Occipital lobe (tissue), 2 donors: Measurements from ENCODE around the gene AQR. TPM values are rescaled to one million over a fixed set of nuclear protein-coding genes. Genes with fewer than 3 reads are reported as not detected.
"Not testable (repeated sequence)": the region's sequence is repeated elsewhere in the genome, so short reads cannot be mapped to it uniquely, and the experiment has no call there.

Source experiments
- DNase-seq: peaks from one replicate; lab custom pipeline; 2025; lab: John Stamatoyannopoulos, UW
- total RNA-seq: library from RNA; depleted of rRNA; stranded (reverse); fragments of >200 nt; gene quantifications from one replicate; pipeline ENCODE4 v1.2.3, GENCODE V29; 2014

The AQR gene
- 36.8 TPM for total RNA-seq

GRCh38 chr15:34969340-34970097, at the start of gene AQR:
Gene AQR (minus strand): TSS chr15:34969742. CDS start chr15:34969613, 129 bp downstream.
- DNase-seq: peak; percentile 95

DNA sequence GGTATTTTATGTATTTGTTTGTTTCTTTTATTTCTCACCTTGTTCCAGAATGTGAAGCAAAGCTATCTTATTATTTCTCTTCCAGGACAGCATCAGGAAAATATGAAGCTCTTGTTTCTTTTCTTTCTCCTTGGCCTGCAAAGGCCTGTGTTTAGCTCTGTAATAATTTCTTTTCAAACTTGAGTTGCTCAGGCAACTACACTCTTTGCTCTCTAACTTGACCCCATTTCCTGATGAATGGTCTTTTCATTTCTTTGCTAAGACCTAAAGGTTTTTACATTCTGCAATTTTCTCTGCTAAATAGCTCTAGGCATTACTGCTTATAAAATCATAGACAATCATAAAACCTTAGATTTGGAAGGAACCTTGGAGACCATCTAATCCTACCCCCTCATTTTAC, 44.7 kb upstream of the AQR start:
- no peak for DNase-seq

- no peak for DNase-seq
These were observed 43.8 kb upstream of the AQR start for GRCh38 chr15:35013370-35013769.

DNA sequence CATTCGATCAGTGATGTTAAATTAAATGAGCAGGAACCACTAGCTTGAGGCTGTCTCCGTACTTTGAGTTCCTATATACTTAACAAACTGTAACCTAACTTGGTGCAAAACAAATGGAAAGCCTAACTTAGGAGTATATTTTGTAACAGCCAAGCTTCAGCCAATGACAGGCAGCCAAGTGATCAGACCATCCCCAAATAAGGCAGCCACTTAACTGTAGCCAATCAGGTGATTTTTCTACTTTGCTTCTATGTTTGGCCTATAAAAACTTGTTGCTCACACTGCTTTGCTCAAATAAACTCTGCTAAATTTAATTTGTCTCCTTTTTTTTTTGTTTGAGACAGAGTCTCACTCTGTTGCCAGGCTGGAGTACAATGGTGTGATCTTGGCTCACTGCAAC, 37.9 kb upstream of the AQR start:
- DNase-seq: no peak

- no peak for DNase-seq
These were observed 36.4 kb upstream of the AQR start for GRCh38 chr15:35005933-35006332.

DNA sequence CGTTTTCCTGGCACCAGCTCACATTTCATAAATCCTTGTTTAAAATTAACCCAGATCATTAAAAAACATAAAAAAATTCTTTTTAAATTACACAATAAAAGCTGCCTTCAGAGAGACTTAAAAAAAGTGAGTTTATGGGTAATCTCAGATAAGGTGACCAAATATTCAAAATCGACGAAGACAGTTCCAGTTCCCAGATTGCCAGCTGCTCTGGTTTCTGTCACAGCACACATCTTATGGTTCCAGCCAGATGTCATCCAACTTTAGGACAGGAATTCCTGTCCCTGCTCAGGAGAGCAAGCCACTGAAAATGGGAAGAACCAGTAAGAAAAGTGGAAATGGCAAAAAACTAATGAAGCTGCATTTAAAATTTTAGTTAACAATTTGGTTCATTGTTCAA, 34.4 kb upstream of the AQR start:
- DNase-seq: no peak

- DNase-seq: no peak
These were observed 31.0 kb upstream of the AQR start for GRCh38 chr15:35000511-35000910.

DNA sequence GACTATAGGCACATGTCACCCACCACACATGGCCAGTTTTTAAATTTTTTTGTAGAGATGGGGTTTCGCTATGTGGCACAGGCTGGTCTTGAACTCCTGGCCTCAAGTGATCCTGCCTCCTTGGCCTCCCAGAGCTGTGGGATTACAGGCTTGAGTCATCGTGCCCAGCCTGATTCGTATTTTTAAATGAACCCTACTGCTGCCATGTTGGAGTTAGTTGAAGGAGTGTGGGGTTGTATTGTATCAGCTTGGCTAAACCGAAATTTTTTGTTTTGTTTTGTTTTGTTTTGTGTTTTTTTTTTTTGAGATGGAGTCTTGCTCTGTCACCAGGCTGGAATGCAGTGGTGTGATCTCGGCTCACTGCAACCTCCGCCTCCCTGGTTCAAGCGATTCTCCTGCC, 30.4 kb upstream of the AQR start:
- DNase-seq: no peak

GRCh38 chr15:34994925-34995324, 25.4 kb upstream of the AQR start:
- DNase-seq: no peak

DNA sequence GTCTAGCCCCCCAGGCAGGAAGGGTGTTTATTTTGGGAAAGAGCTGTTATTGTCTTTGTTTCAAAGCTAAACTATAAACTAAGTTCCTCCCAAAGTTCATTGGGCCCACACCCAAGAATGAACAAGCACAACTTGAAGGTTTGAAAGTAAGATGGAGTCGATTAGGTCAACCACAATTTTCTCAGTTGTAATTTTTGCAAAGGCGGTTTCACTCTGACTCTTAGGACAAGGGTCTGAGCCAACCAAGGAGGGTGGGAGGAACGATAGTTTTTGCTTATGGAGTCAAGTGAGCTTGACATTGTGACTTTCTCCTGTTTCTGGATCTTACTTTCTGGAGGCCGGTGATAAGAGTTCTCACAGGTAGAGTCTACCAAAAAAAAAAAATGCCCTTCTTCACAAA, 24.3 kb upstream of the AQR start:
- DNase-seq: no peak

DNA sequence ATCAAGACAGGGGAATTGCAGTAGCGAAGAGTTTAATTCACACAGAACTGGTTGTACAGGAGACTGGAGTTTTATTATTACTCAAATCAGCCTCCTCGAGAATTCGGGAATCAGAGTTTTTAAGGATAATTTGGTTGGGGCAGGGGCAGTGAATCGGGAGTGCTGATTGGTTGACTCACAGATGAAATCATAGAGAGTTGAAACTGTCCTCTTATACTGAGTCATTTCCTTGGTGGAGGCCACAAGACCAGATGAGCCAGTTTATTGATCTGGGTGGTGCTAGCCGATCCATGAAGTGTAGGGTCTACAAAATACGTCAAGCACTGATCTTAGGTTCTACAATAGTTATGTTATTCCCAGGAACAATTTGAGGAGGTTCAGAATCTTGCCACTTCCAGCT, 23.9 kb upstream of the AQR start:
- DNase-seq: no peak

DNA sequence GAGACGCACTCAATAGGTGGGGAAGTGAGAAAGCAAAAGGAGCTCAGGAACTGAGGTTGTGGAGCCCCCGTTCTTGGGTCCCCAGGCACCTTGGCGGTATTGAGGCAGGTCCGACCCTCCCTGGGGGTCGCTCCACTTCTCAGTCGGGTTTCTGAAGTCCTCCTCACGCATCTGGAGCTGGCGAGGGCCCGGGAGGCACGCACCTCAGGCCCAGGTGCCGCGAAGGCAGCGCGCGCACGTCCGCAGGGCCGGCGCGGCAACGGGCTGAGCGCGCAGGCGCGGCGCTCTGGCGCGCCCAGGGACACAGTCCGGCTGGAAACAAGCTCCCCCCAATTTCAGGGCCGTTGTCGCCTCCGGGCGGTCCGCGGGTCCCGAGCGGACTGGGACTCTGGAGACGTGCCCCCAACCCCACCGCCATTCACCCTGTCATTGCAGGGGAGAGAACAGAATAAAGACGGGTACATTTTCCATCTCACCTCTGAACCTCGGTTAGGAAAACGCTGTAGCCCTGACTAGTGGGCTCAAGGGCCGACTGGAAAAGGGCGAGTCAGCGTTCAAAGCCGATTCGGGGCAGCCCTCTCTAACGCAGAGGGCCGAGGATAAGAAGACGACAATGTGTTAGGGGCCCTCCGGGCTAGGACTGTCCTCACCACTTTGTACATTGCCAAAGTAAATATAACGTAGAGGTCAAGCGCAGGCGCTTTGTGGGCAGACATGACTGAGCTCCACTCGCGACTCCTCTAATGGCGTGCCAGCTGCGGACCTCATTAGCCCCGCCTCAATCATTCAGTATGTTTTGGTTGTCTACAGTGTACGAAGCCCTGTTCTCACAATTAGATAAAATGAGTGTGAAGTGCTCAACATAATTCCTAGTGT, 18.7 kb upstream of the AQR start, which contains the start of gene ZNF770:
Gene ZNF770, minus strand, starts transcription at position 261 of the 876 bp plus-strand sequence. CDS start 4,853 bp downstream, outside the sequence.
- peak; percentile 75 for DNase-seq

DNA sequence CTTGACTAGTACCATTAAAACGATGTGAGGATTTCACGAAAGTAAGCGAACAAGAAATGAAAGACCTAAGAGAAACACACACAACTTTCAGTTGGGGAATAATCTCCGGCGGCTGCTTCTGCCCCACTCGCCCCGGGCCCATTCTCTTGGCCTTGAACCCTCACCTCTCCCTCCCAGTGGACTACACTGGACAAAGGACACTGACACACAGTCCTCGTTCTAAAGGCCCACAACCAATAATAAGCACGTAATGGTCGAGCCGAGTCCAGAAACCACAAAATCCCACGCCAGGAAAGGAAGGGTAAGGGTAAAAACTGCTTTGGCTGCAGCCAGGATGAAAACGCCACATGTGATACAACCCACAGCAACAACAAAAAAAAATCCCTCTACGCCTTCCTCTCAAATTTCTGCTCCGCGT, 18.1 kb upstream of the AQR start:
- DNase-seq: no peak

DNA sequence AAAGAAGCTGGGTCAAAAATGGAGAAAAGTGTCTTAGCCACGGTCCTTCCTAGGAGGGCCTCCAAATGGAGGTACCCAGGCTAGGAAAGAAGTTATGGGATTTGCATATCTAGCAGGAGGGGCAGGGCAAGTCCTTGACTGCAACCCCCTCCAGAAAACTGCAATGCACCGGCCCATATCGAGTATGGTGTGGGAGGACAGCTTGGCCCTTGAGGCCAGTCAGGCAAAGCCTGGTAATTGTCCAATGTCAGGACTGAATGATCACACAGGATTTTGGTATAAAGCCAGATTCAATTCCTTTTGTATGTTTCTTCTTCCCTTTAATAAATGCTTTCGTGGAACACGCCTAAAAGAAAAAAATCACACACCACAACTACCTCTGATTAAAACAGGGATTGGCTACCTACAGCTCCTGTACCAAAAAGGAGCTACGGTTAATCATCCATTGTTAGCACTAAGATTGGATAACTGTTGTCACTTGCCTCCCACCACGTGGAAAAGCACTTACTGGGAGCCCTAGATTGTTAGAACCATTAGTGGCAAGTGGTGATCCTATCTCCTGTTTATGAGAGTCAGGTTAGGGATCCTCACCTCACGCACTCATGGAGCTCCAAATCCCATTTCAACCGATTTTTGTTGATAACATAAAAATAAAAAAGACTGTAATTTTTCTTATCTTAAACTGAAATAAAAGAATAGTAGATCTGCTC, 17.4 kb upstream of the AQR start:
- DNase-seq: no peak

- DNase-seq: no peak
These were observed 16.8 kb upstream of the AQR start for GRCh38 chr15:34986326-34986725.

GRCh38 chr15:34984889-34985630, 15.5 kb upstream of the AQR start:
- no peak for DNase-seq

- no peak for DNase-seq
These were observed 7.2 kb upstream of the AQR start for GRCh38 chr15:34976743-34977142.

DNA sequence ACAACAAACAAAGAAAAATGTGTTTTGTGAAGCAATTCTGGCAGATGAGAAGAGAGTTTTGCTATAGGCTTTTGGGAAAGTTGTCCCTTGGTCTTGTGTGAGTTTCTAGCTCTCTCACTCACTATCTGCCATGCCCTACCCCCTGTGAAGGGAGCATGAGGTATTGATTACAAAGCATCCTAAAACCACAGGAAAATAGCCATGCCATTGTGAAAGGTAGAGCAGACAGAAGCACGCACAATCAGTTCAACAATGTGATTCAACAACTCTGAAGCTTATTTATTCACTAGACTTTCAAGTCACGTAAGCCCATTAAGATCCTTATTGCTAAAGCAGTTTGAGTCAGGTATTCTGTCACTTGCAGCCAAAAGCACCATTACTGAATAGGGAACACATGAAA, 6.5 kb upstream of the AQR start:
- no peak for DNase-seq

DNA sequence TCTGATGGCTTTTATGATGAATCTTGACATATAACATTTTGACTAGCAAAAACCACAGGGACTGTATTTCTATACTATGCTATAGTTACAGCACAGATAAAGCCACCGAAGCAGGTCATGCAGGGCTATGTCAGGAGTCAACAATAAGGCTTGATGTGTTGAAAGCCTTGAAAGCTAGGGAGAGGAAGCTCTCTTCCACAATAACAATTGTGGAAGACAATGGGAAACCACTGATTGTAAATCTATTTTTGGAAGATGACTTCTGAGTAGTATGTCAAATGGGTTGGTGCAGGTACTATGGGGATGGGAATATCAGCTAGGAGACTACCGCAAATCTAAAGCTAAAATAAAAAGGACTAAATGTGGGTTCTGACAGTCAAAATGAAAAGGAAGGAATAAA, 4.0 kb upstream of the AQR start:
- DNase-seq: no peak

DNA sequence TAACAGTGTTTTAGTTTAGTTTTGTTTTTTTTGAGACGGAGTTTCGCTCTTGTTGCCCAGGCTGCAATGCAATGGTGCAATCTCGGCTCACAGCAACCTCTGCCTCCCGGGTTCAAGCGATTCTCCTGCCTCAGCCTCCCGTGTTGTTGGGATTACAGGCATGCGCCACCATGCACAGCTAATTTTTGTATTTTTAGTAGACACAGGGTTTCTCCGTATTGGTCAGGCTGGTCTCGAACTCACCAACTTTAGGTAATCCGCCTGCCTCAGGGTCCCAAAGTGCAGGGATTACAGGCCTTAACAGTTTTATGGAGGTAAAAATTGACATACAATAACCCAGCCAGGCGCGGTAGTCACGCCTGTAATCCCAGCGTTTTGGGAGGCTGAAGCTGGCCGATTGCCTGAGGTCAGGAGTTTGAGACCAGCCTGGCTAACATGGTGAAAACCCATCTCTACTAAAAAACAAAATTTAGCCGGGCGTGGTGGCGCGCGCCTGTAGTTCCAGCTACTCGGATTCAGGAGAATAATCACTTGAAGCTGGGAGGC, 629 bp upstream of the AQR start:
- DNase-seq: not testable (repeated sequence)

- DNase-seq: no peak
These were observed 5.3 kb downstream of the AQR start for GRCh38 chr15:34964277-34964676.
